ENCODE data around the gene STRN3. TPM values are rescaled to one million over a fixed set of nuclear protein-coding genes. Genes with fewer than 3 reads are reported as not detected.

Gene STRN3
- total RNA-seq, 2 experiments from 2014 or later, result 14.7 to 15.3 TPM

DNA sequence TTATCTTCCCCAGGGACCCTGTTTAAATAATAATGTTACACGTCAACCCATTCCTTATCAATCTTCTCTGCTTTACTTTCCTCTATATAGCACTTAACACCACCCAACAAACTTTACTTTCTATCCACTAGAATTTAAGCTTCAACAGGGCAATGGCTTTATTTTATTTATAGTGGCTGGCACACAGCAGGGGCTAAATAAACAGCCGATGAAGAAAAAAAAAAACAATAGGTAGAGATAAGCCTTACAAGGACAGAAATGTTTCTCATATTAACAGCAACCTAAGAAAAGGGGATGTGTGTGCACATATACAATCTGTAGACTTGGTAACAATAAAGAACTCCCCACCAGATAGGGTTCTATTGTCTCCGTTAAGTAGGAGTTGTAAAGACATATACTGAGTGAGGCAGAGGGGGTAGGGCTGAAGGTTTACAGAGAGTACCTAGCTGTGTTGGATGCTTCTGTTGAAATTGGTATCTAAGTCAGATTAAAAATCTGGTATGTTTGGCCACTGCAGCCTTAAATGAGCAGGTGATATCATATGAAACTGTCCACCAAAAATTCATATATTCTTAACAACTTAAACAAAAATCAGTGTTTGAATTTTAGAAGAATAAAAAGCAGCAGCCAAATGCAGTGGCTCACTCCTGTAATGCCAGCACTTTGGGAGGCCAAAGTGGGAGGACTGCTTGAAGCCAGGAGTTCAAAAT lies 25.4 kb downstream of the STRN3 start:
- no peak overlapping the region for H3K4me3 Mint-ChIP-seq
- TF ChIP-seq, protein P1, sequence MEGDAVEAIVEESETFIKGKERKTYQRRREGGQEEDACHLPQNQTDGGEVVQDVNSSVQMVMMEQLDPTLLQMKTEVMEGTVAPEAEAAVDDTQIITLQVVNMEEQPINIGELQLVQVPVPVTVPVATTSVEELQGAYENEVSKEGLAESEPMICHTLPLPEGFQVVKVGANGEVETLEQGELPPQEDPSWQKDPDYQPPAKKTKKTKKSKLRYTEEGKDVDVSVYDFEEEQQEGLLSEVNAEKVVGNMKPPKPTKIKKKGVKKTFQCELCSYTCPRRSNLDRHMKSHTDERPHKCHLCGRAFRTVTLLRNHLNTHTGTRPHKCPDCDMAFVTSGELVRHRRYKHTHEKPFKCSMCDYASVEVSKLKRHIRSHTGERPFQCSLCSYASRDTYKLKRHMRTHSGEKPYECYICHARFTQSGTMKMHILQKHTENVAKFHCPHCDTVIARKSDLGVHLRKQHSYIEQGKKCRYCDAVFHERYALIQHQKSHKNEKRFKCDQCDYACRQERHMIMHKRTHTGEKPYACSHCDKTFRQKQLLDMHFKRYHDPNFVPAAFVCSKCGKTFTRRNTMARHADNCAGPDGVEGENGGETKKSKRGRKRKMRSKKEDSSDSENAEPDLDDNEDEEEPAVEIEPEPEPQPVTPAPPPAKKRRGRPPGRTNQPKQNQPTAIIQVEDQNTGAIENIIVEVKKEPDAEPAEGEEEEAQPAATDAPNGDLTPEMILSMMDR (IDR thresholded peaks at IDR 0.05), result no peak
- peaks cover 25% of the 10 kb centered on the region for H3K4me1 Mint-ChIP-seq (ENCODE audit: low read depth)
- DNase-seq (no peak), ATAC-seq (no peak)
- H3K9me3 Mint-ChIP-seq, result peaks cover 18% of the 10 kb centered on the region
- H3K27ac Mint-ChIP-seq, result no peak overlapping the region
- ChIA-PET POLR2A (no interaction called here), CTCF (interaction anchor here (1.7 kb wide), 1 partner anchor 82 kb away, joined by 5 read pairs; no protein-coding TSS in a partner anchor)
- intact Hi-C loops (cut with micrococcal nuclease), result no loop called here
- no peaks in the 10 kb centered on the region for H3K27me3 Mint-ChIP-seq
- H3K36me3 Mint-ChIP-seq (ENCODE audit: low read depth), result peaks cover 44% of the 10 kb centered on the region

DNA sequence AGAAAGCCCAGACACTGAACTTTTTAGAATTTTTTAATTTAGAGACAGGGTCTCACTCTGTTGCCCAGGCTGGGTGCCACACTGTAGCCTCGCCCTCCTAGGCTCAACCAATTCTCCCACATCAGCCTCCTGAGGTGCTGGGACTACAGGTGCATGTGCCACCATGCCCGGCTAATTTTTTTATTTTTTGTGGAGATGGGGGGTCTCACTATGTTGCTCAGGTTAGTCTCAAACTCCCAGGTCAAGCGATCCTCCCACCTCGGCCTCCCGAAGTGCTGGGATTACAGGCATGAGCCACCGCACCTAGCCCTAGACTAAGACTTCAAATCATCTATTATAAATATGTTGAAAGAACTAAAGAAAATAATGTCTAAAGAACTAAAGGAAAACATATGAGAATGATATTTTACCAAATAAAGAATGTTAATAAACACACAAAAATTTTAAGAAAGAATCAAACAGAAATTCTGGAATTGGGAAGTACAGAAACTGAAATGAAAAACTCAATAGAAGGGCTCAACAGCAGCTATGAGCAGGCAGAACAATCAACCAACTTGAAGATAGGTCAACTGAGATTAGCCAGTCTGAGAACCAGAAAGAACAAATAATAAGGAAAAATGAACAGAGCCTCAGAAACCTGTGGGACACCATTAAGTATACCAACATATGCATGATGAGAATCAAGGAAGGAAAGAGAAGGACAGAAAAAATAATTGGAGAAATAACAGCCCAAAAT lies 27.0 kb downstream of the STRN3 start:
- POLR2A ChIA-PET, result interaction anchor here (1.9 kb wide), 1 partner anchor 27 kb away, joined by 5 read pairs; the partner anchor contains the start of genes AP4S1 and STRN3

DNA sequence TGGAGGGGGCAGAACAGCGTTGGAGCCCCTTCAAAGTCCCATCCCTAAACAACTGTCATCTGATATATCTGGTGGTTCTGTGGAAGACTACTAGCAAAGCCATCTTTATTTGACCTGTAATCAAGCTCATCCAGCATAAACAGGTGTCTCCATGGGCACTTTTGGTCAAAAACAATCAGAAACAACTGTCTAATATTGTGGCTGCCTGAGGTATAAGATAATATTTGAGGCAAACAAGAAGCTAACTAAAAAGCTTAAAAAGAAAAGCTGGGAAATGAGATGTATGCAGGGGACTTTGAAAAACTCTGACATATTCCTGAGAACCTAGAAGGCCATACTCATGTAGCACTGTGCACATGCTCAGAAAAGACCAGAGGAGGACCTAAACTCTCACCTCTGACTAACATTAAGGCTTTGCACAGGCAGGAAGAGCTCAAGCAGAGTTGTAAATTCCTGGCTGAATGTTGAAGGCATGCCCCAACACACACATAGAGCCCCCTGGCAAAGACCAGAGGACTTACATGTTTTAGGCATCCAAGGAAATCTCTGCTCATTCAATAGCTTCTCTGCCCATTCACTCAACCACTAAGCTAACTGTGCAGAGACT lies 28.0 kb downstream of the STRN3 start:
- intact Hi-C loops (cut with micrococcal nuclease), result no loop called here
- ChIA-PET POLR2A (interaction anchor here (0.8 to 1.9 kb wide), 2 partner anchors 10 to 28 kb away, joined by 4 to 5 read pairs; partner anchors contain the start of genes AP4S1 and STRN3), CTCF (no interaction called here)
- Mint-ChIP-seq H3K4me1 (ENCODE audit: low read depth) (peaks cover 39% of the 10 kb centered on the region), H3K27me3 (no peaks in the 10 kb centered on the region), H3K9me3 (peaks cover 18% of the 10 kb centered on the region), H3K27ac (no peak overlapping the region), H3K4me3 (no peak overlapping the region), H3K36me3 (ENCODE audit: low read depth) (peaks cover 36% of the 10 kb centered on the region)
- DNase-seq (no peak), ATAC-seq (no peak)
- TF ChIP-seq, protein P1 (IDR thresholded peaks at IDR 0.05), result no peak

More for the DNA sequence above, 27.0 kb downstream of the STRN3 start:
- Mint-ChIP-seq H3K9me3 (peaks cover 18% of the 10 kb centered on the region), H3K27ac (no peak overlapping the region), H3K4me1 (ENCODE audit: low read depth) (peaks cover 37% of the 10 kb centered on the region), H3K4me3 (no peak overlapping the region), H3K27me3 (no peaks in the 10 kb centered on the region), H3K36me3 (ENCODE audit: low read depth) (peaks cover 38% of the 10 kb centered on the region)
- no peak for DNase-seq
- intact Hi-C loops (cut with micrococcal nuclease), result no loop called here
- CTCF ChIA-PET, result no interaction called here
- TF ChIP-seq, protein P1 (IDR thresholded peaks at IDR 0.05), result no peak
- ATAC-seq, result no peak

DNA sequence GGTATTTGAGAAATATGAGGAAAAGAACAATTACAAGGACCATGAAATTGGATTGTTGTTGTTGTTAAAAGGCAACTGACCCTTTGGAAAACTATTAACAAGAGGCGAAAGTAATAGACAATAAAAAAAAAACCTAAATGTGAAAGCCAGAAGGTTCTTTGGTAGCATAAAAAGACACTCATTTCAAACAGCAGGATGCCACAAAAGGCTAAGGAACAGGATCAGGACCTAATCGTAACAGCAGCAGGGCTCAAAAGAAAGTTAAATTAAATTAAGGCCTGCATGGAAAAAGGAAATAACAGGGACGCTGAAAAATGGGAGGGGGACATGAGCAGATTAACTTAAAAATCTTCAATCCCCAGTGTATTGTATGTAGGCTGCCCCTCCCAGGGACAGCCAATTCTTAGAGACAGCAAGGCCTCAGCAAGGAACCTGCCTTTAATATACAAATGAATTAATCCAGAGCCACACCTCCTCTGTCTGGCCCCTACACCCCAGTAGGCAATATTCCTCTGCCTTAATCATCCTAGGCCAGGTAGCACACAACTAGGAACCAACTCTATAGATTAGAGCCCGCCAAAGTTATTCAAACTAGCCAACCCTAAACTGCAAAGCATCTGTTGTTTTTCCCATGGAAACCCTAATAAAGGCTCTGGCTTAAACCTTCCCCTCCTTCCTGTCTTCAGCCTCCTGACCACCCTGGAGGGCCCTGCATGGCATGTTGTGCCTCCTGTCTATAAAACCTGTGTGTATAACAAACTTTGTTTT lies 29.1 kb downstream of the STRN3 start:
- CTCF ChIA-PET, result no interaction called here
- intact Hi-C loops (cut with micrococcal nuclease), result no loop called here
- Mint-ChIP-seq H3K27me3 (no peaks in the 10 kb centered on the region), H3K4me3 (no peak overlapping the region), H3K27ac (no peak overlapping the region), H3K9me3 (peaks cover 18% of the 10 kb centered on the region), H3K4me1 (ENCODE audit: low read depth) (peaks cover 40% of the 10 kb centered on the region), H3K36me3 (ENCODE audit: low read depth) (peaks cover 31% of the 10 kb centered on the region)
- POLR2A ChIA-PET, result interaction anchor here (1.9 kb wide), 1 partner anchor 29 kb away, joined by 5 read pairs; the partner anchor contains the start of genes AP4S1 and STRN3
- ATAC-seq (no peak), DNase-seq (no peak)
- TF ChIP-seq, protein P1 (IDR thresholded peaks at IDR 0.05), result no peak
